Measurements from ENCODE around the gene IKZF1. TPM values are rescaled to one million over a fixed set of nuclear protein-coding genes. Genes with fewer than 3 reads are reported as not detected.

Gene IKZF1
- 100 to 1,000 TPM; 290 to 416 TPM for total RNA-seq

DNA sequence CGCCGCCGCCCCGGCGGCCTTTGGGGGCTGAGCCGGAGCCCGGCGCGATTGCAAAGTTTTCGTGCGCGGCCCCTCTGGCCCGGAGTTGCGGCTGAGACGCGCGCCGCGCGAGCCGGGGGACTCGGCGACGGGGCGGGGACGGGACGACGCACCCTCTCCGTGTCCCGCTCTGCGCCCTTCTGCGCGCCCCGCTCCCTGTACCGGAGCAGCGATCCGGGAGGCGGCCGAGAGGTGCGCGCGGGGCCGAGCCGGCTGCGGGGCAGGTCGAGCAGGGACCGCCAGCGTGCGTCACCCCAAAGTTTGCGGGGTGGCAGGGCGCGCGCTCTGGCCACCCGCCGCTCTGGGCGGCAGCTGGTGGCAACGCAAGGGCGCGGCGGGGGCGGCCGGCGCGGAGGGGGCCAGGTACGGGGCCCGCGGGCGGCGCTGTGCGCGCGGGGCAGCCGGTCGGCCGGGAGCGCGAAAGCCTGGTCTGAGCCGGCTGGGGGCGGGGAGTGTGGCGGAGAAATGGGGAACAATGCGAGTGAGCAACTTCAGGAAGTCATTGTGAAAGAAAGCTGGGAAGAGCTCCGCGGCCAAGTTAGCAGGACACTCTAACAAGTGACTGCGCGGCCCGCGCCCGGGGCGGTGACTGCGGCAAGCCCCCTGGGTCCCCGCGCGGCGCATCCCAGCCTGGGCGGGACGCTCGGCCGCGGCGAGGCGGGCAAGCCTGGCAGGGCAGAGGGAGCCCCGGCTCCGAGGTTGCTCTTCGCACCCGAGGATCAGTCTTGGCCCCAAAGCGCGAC, at the start of gene IKZF1:
Gene IKZF1, plus strand, starts transcription at position 588 of the 782 bp plus-strand sequence. CDS start 14,346 bp downstream, outside the sequence.
- Mint-ChIP-seq H3K27ac (peak within 1 kb of the TSS in 1 of 2 donors; percentile 90), H3K36me3 (peaks cover 37% of the 10 kb centered on the region), H3K27me3 (no peaks in the 10 kb centered on the region), H3K4me3 (peak within 1 kb of the TSS; percentile 98), H3K4me1 (ENCODE audit: low read depth in 2 of 2) (peaks cover 35 to 47% of the 10 kb centered on the region in 2 donors), H3K9me3 (no peaks in the 10 kb centered on the region)
- ATAC-seq: peak; percentile 67 to 80
- peak; percentile 85 for DNase-seq (ENCODE audit: low spot score)

DNA sequence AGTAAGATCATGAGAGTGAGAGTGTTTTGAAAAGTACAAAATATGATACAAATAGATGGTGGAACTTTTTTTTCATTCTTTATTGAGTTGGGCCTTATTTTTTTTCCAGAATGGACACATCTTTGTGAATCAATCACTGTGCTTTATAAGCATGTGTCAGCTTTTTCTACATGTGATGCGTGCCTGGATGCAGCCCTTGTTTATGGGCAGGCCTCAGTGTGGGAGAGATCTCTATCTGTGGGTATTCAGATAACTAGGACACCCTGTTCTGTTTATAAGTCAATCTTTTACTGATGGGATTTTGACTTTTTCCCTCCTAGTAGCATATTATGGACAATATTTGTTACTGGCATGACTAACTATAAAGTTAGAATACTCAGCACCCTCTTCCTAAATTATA, 42.9 kb upstream of the IKZF1 start:
- Mint-ChIP-seq H3K27ac (peak overlapping the region; percentile 95 to 96), H3K36me3 (no peaks in the 10 kb centered on the region), H3K9me3 (peaks cover 6% of the 10 kb centered on the region), H3K27me3 (no peaks in the 10 kb centered on the region), H3K4me3 (peak overlapping the region; percentile 91), H3K4me1 (ENCODE audit: low read depth in 2 of 2) (peaks cover 72 to 80% of the 10 kb centered on the region in 2 donors)
- no peak for ATAC-seq
- no peak for DNase-seq (ENCODE audit: low spot score)

DNA sequence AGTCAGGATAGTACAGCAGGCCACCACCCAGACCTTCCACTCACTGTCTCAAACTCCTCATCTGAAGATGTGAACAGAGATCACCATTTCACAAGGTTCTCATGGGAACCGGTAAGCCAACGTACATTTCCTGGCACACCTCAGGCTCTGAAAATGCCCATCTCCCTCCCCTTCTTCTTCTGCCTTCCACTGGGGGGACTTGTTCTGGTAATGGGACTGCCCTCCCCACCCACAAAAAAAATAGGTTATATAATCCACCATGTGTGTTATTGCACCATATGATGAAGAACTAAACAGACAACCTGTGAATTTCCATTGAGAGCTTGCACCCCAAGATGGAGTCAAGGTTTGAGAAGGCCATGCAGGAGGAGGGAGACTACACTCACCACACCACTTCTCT, 42.1 kb upstream of the IKZF1 start:
- H3K9me3 Mint-ChIP-seq: peaks cover 6% of the 10 kb centered on the region
- peak overlapping the region; percentile 95 to 96 for H3K27ac Mint-ChIP-seq
- ATAC-seq (no peak), DNase-seq (ENCODE audit: low spot score) (no peak)
- no peaks in the 10 kb centered on the region for H3K36me3 Mint-ChIP-seq
- peaks cover 81 to 86% of the 10 kb centered on the region in 2 donors for H3K4me1 Mint-ChIP-seq (ENCODE audit: low read depth in 2 of 2)
- H3K27me3 Mint-ChIP-seq: no peaks in the 10 kb centered on the region
- H3K4me3 Mint-ChIP-seq: peak overlapping the region; percentile 91

DNA sequence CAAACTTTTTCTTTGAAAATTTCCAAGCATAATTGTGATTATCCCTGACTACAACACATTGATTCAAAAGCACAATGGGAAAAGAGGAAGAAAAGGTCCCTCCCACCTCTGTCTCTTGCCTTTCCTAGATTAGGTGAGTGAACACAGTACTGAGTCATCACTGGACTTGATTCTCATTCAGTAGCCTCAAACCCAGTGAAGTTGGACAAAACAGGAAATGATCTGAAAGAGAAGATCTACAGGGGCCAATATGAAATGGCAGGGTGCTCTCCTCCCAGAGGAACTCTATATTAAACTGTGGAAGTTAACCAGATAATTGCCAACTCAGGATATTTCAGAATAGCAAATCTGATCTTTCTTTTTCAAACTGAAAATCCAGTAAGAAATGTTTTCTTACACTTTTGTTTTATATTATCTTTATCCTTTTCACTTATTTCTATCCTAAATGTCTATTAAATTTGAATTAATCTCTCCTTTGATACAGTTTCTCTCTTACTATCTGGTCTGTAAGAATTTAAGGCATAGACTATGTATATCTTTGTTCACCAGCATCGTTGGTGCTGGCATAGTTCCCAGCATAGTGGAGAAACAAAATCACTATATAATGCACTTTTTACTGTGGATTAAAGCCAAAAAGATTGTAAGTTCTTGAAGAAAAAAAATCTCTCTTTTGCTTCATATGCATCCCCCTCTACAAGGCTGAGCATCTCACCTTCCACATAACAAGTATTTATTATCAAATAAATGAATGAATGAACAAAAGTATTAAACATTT, 41.4 kb upstream of the IKZF1 start:
- DNase-seq (ENCODE audit: low spot score): no peak
- H3K4me1 Mint-ChIP-seq (ENCODE audit: low read depth in 2 of 2): peaks cover 87 to 88% of the 10 kb centered on the region in 2 donors
- H3K27ac Mint-ChIP-seq: peak overlapping the region; percentile 95 to 96
- no peaks in the 10 kb centered on the region for H3K36me3 Mint-ChIP-seq
- H3K27me3 Mint-ChIP-seq: no peaks in the 10 kb centered on the region
- ATAC-seq: peak in 1 of 2 donors; percentile 50
- peak overlapping the region; percentile 91 for H3K4me3 Mint-ChIP-seq
- peaks cover 6% of the 10 kb centered on the region for H3K9me3 Mint-ChIP-seq

DNA sequence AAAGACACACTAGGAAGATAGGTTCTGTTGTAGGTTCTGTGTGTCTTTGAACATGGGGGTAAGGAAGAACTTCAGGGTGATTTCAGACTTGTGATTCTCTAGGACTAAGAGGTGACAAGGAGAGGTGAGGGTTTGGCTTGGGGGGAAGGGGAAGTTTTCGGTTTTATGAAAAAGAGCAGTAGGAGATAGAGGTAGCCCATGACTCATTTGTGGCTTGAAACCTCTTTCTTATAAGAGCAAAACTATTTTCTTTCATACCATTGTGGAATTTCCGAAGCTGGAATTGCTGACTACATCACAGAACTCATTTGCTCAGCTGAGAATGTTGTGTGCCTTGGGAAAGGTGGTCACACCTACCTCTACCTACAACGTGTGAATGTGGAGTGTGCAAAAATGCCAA, 39.6 kb upstream of the IKZF1 start:
- H3K9me3 Mint-ChIP-seq: peaks cover 6% of the 10 kb centered on the region
- H3K27ac Mint-ChIP-seq: peak overlapping the region; percentile 95 to 96
- peak overlapping the region; percentile 91 for H3K4me3 Mint-ChIP-seq
- H3K36me3 Mint-ChIP-seq: no peaks in the 10 kb centered on the region
- H3K27me3 Mint-ChIP-seq: no peaks in the 10 kb centered on the region
- peak; percentile 57 to 73 for ATAC-seq
- peak; percentile 81 for DNase-seq (ENCODE audit: low spot score)
- H3K4me1 Mint-ChIP-seq (ENCODE audit: low read depth in 2 of 2): peaks cover 93 to 96% of the 10 kb centered on the region in 2 donors

DNA sequence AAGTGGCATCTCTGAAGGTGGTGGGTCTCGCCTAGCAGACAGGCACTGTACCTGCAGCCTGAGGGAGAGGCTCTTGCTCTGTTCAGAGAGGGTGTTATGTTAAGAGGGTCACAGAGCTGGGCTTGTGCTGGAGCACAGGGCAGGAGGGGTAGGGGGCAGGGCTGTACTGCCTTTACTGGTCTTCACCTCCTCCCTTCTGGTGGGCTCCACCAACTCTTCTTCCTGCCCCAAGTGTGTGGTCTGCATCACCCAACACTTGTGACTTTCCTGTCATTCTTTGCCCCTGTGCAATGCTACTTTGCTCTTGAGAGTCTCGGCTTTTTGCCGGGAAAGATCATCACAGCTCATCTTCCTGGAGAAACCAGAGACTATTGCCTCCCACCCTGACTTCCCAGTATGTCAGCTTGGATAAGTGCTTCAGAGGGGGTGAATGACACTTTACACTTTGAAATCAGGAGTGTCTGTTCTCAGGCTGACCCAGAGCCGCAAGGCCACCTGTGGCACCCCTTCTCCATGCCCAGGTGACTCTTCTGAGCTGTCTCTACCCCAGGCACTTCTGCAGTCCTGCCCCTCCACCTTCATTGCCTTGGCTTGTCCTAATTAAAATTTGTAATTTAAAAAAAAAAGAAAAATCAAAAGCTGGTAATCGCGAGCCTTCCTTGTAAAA, 38.4 kb upstream of the IKZF1 start:
- Mint-ChIP-seq H3K4me3 (peak overlapping the region; percentile 91), H3K27me3 (no peaks in the 10 kb centered on the region), H3K36me3 (no peaks in the 10 kb centered on the region), H3K4me1 (ENCODE audit: low read depth in 2 of 2) (peaks cover 90 to 93% of the 10 kb centered on the region in 2 donors), H3K27ac (peak overlapping the region; percentile 95 to 96), H3K9me3 (peaks cover 3% of the 10 kb centered on the region)
- ATAC-seq: peak; percentile 66 to 70
- peak; percentile 77 for DNase-seq (ENCODE audit: low spot score)

DNA sequence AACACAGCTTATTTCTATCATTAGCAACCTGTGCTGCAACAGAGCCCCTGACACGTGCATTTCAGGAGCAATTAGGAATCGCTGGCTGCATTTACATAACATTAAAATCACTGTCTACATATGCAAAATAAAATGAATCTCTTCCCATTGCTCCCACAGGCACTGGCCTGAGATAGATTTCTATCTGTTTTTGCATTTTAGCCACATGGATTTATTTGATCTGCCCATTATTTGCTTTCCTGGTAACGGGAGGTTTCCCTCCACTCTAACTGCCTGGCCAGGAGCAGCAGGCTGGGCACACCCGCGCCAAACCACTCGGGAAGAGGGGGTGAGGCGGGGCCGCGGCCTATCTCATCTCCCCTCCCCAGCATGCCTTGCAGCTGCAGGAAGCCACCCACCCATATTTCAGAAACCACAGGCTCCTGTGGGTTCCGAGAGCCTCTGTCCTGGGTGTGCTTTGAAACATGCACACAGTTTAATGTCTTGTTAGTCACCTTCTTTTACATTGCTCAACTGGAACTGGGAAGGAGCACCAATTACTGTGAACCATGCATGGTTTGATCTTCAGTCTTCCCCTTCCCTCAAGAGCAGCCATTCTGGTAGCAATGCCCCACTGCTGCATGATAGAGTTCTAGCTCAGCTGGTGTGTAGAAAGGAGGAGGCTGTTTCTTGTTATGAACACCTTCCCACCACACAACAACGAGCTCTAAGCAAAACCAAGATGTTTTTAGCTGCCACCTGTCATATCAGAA, 37.7 kb upstream of the IKZF1 start:
- no peaks in the 10 kb centered on the region for H3K36me3 Mint-ChIP-seq
- peak overlapping the region; percentile 95 to 96 for H3K27ac Mint-ChIP-seq
- H3K27me3 Mint-ChIP-seq: no peaks in the 10 kb centered on the region
- H3K4me1 Mint-ChIP-seq (ENCODE audit: low read depth in 2 of 2): peaks cover 82 to 86% of the 10 kb centered on the region in 2 donors
- peak overlapping the region; percentile 91 for H3K4me3 Mint-ChIP-seq
- DNase-seq (ENCODE audit: low spot score) (peak; percentile 92), ATAC-seq (peak; percentile 83 to 87)
- peaks cover 3% of the 10 kb centered on the region for H3K9me3 Mint-ChIP-seq

DNA sequence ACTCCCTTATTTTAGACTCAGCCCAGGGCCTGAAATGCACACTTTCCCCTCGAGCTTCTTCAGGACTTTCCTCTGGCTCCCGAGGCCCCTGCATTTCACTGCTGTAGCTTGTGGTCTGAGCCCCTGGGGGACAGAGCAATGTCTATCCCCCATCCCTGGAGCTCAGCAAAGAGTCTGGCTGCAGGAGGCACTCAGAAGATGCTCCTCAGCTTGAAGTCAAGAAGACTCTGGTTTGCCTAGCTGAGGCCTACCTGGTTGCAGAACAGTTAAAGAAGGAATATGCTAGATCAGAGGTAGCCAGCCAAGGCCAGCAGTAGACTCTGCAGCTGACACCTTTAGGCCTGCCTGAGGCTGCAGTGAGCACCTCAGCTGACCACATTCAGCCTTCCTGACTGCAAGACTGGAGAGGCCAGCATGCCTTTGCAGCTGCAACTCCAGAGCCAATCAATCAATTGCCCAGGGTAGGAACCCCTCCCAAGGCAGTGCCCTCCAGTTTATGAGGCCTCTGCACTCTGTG, 36.9 kb upstream of the IKZF1 start:
- peaks cover 3% of the 10 kb centered on the region for H3K9me3 Mint-ChIP-seq
- H3K27me3 Mint-ChIP-seq: no peaks in the 10 kb centered on the region
- peaks cover 75 to 79% of the 10 kb centered on the region in 2 donors for H3K4me1 Mint-ChIP-seq (ENCODE audit: low read depth in 2 of 2)
- peak overlapping the region; percentile 91 for H3K4me3 Mint-ChIP-seq
- ATAC-seq: no peak
- H3K27ac Mint-ChIP-seq: peak overlapping the region; percentile 95 to 96
- no peaks in the 10 kb centered on the region for H3K36me3 Mint-ChIP-seq
- DNase-seq (ENCODE audit: low spot score): no peak

DNA sequence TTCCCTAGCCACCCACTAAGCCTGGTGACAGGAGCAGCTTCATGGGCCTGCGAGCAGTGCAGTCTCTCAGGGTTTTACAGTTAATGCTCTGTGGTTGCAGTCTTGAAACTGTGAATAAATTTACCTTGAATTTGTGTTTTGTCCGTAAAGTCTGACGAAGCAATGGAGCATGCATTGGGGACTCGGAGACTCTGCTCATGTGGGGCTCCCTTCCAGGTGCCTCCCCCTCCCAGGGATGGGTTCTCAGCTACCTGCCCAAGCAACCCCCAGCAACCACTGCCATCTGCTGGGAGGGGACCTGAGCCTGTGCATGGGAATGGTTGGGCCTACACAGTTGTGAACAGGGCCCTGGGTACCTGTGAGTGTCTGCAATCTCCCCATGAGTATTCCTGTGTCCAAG, 36.3 kb upstream of the IKZF1 start:
- no peak for ATAC-seq
- Mint-ChIP-seq H3K27me3 (no peaks in the 10 kb centered on the region), H3K9me3 (peaks cover 3% of the 10 kb centered on the region), H3K4me1 (ENCODE audit: low read depth in 2 of 2) (peaks cover 74 to 79% of the 10 kb centered on the region in 2 donors), H3K4me3 (peak overlapping the region; percentile 91), H3K36me3 (no peaks in the 10 kb centered on the region), H3K27ac (peak overlapping the region; percentile 95 to 96)
- DNase-seq (ENCODE audit: low spot score): no peak

DNA sequence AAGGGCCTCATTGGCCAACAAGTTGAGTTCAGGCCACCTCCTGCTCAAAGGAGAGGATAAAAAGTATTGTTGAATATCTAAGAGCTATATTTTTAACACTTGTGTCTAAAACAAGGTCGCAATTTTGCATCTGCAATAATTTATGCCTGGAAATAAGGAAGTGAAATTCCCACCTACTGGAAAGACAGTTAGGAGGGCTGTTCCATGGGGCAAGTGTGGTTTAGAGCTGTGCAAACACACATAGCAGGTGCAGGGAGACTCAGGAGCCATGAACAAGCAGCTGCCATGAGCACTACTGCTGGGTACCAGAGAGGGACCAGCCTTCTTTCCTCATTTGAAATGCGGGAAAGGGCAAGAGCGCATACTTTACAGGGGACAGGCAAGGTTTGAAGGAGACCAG, 35.5 kb upstream of the IKZF1 start:
- H3K36me3 Mint-ChIP-seq: no peaks in the 10 kb centered on the region
- H3K9me3 Mint-ChIP-seq: no peaks in the 10 kb centered on the region
- DNase-seq (ENCODE audit: low spot score): no peak
- H3K27ac Mint-ChIP-seq: peak overlapping the region; percentile 95 to 96
- H3K4me1 Mint-ChIP-seq (ENCODE audit: low read depth in 2 of 2): peaks cover 72 to 79% of the 10 kb centered on the region in 2 donors
- peak overlapping the region; percentile 91 for H3K4me3 Mint-ChIP-seq
- ATAC-seq: no peak
- H3K27me3 Mint-ChIP-seq: no peaks in the 10 kb centered on the region

DNA sequence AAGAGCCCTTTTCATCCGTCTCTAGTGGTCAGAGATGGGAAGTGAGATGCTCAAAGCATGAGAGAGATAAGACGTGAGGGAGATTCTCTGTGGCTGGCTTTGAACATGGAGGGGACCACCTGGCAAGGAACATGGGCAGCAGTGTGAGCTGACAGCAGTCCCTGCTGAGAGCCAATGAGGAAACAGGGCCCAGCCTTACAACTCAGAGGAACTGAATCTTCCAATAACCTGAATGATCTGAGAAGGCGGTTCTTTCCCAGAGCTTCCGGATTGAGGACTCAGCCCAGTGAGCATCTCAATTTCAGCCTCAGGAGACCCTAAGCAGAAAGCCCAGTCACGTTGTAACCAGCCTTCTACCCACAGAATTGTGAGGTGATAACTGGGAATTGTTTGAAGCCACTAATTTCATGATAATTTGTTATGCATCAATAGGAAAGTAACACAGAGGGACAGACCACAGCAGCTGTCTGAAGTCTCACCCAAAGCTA, 33.9 kb upstream of the IKZF1 start:
- H3K36me3 Mint-ChIP-seq: no peaks in the 10 kb centered on the region
- H3K27ac Mint-ChIP-seq: peak overlapping the region; percentile 95 to 96
- H3K4me3 Mint-ChIP-seq: peak overlapping the region; percentile 41
- no peak for DNase-seq (ENCODE audit: low spot score)
- ATAC-seq: no peak
- no peaks in the 10 kb centered on the region for H3K27me3 Mint-ChIP-seq
- peaks cover 64 to 77% of the 10 kb centered on the region in 2 donors for H3K4me1 Mint-ChIP-seq (ENCODE audit: low read depth in 2 of 2)
- H3K9me3 Mint-ChIP-seq: no peaks in the 10 kb centered on the region

DNA sequence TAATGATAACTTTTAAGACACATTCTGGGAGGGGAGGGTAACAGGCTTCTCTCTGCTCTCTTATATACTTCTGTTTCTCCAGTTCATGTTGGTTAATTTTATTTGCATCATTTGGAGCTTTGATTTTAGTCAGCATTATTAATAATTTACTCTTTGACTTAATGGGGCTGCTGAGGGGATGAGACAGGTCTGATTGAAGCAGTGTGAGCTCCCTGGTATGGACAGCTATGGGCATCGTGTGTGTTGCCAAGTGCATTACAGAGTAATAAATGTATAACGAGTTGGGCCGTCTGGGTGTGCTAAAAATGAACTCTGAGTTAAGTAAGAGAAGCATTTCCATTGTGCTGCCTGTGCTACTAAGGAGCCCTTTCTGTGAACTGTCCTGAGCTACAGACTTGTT, 31.7 kb upstream of the IKZF1 start:
- ATAC-seq: no peak

DNA sequence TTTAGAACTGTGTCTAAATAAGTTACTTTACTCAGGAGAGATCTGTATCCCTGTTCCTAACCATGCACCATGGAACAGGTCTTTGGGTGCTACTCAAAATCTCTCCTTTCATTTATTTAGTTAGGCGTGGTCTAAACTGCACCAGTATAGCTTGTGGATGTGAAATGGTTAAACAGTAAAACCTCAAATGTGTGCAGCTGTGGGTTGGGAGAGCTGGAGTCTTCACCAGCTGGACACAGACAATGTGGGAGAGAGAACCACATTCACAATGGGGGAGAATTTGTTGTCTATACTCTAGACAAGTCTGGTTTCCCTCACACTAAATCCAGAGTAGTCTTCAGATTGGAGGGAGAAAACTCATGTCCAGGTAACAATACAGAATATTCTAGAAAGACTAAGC, 31.2 kb upstream of the IKZF1 start:
- Mint-ChIP-seq H3K4me1 (ENCODE audit: low read depth in 2 of 2) (peaks cover 38 to 57% of the 10 kb centered on the region in 2 donors), H3K9me3 (no peaks in the 10 kb centered on the region), H3K27me3 (no peaks in the 10 kb centered on the region), H3K36me3 (no peaks in the 10 kb centered on the region), H3K4me3 (no peak overlapping the region), H3K27ac (peak overlapping the region; percentile 88 to 95)
- DNase-seq (ENCODE audit: low spot score) (no peak), ATAC-seq (no peak)

More for the DNA sequence above, 31.7 kb upstream of the IKZF1 start:
- Mint-ChIP-seq H3K27ac (peak overlapping the region; percentile 88 to 95), H3K4me1 (ENCODE audit: low read depth in 2 of 2) (peaks cover 43 to 62% of the 10 kb centered on the region in 2 donors), H3K36me3 (no peaks in the 10 kb centered on the region), H3K27me3 (no peaks in the 10 kb centered on the region), H3K9me3 (no peaks in the 10 kb centered on the region), H3K4me3 (no peak overlapping the region)
- DNase-seq (ENCODE audit: low spot score): no peak

Data from natural killer cell treated with Interleukin-12 subunit alpha and Interleukin-12 subunit beta and Interleukin-15 and Interleukin-18, amount 100 ng/mL, for 72 hours (primary cell).